GM23248 (cell line): ENCODE data around the gene AFAP1L1.

Experiments
- EZH2 ChIP-seq: fragments of 200-600 bp; sonication (generic); IDR thresholded peaks from 2 replicates; pipeline ENCODE4 v1.6.1; 2018; ENCODE audit warnings: antibody characterized with exemption, mild to moderate bottlenecking; ENCODE audit not compliant: insufficient read depth, poor library complexity, severe bottlenecking
- EZH2phosphoT487 ChIP-seq: fragments of 200-600 bp; sonication (generic); IDR thresholded peaks from 2 replicates; pipeline ENCODE4 v1.6.1; 2018; ENCODE audit warnings: antibody characterized with exemption, moderate library complexity, mild to moderate bottlenecking, low read depth; ENCODE audit not compliant: insufficient read depth

DNA sequence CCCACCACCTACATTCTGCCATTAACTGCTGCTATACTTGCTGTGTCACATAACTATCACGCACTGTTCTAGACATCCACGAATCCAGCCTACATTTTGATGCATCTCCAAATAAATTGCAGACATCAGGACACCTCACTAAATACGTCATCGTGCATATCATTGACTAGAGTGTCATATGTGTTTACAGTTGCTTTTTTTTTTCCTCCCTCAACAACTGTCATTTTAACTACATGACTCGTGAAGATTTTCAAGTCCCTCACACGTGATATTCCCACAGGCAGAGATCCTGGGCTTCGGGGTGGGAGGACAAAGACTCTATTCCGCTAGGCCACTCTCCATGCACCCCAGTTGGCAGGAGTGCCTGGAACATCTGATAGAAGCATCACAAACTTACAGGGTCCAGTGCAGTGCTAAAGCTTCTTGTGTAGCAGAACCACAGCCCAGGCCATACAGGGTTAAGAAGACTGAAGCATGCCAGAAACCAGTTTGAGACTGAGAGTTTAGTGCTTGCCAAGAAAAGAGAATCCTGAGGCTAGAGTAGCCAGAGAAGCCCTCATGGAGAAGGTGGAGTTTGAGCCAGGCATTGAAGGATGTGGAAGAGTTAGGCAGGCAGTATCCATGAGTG, 87.3 kb downstream of the AFAP1L1 start:
- no peak for TF ChIP-seq EZH2phosphoT487
- TF ChIP-seq EZH2, result no peak
